GM12865 (cell line): Measurements from ENCODE around the gene NMT1.

ENCODE experiments used
- DNase-seq: peaks from one replicate; pipeline ENCODE4 v3.0.0; 2010; ENCODE audit warnings: low read depth
- H3K4me3 ChIP-seq: 2 replicates; pipeline ENCODE4 v1.5.1; 2011; ENCODE audit warnings: mild to moderate bottlenecking, low read depth, low read length, control low read depth
- CTCF ChIP-seq: IDR thresholded peaks from 2 replicates; pipeline ENCODE4 v1.5.1; 2011; ENCODE audit warnings: low read length, control low read depth, low read depth, inconsistent platforms; ENCODE audit not compliant: insufficient read depth; ENCODE audit errors: missing control alignments

Gene NMT1

DNA sequence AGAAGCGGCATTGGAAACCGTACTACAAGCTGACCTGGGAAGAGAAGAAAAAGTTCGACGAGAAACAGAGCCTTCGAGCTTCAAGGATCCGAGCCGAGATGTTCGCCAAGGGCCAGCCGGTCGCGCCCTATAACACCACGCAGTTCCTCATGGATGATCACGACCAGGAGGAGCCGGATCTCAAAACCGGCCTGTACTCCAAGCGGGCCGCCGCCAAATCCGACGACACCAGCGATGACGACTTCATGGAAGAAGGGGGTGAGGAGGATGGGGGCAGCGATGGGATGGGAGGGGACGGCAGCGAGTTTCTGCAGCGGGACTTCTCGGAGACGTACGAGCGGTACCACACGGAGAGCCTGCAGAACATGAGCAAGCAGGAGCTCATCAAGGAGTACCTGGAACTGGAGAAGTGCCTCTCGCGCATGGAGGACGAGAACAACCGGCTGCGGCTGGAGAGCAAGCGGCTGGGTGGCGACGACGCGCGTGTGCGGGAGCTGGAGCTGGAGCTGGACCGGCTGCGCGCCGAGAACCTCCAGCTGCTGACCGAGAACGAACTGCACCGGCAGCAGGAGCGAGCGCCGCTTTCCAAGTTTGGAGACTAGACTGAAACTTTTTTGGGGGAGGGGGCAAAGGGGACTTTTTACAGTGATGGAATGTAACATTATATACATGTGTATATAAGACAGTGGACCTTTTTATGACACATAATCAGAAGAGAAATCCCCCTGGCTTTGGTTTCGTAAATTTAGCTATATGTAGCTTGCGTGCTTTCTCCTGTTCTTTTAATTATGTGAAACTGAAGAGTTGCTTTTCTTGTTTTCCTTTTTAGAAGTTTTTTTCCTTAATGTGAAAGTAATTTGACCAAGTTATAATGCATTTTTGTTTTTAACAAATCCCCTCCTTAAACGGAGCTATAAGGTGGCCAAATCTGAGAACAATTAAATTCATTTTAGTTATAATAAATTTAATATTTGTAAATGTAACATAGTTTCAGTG, 88.8 kb downstream of the NMT1 start:
- peak; percentile 64 for DNase-seq
- no peak for TF ChIP-seq CTCF
- peak overlapping the region; percentile 88 for H3K4me3 ChIP-seq

DNA sequence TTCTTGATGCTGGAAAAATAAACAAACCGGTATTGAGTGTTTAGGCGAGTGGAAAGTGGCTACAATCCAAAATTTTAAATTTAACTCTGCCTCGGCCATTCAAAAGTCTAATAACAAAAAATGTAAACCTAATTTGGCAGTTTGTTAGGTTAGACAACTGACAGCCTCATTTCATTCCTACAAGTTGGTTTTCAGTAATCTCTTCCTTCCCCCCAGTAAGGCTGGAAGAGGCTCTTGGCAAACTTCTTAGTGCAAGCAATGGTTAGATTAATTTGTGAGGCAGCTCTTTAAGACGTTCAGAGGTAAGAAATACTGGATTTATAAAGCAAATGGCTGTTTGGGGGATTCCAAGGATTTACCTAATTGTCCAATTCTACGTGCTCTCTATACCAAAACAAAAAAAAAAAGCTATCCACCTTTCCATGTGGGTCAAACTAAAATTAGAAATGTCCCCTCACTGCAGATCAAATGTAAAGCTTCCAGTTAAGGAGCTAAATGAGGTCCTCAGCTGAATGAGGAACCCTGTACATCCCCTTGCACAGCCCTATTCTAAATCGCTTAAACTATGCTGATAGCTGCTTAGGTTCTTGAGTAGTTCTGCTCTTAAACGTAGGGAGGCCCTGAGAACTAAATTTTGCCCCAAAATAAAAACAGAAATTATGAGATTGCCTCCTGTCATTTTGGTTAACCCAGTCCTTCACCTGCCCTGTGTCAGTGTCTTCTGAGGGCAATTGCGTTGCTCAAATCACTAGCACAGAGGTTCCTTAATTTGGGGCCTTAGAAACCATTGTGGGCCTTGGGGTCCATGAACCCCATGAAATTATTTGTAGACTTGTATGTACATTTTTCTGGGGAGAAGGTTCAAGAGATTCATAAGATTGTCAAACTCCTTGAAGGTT, 90.0 kb downstream of the NMT1 start:
- peak overlapping the region; percentile 88 for H3K4me3 ChIP-seq
- no peak for DNase-seq
- no peak for TF ChIP-seq CTCF

- no peak for TF ChIP-seq CTCF
- no peak for DNase-seq
- no peak overlapping the region for H3K4me3 ChIP-seq
These were observed 93.9 kb downstream of the NMT1 start for GRCh38 chr17:45155029-45155428.

- no peak for DNase-seq
- no peak for TF ChIP-seq CTCF
- H3K4me3 ChIP-seq = no peak overlapping the region
These were observed 94.4 kb downstream of the NMT1 start for GRCh38 chr17:45155483-45155882.

- TF ChIP-seq CTCF = no peak
- DNase-seq = no peak
- no peak overlapping the region for H3K4me3 ChIP-seq
These were observed 95.1 kb downstream of the NMT1 start for GRCh38 chr17:45156242-45156641.
